GM19035 (cell line): ENCODE measurements around the gene ALS2.
"Not testable (repeated sequence)": the region's sequence is repeated elsewhere in the genome, so short reads cannot be mapped to it uniquely, and the experiment has no call there.

ENCODE experiments used
- ATAC-seq: cut with Tn5 transposase; IDR thresholded peaks from one replicate; pipeline ENCODE4 v1.9.1; 2021; ENCODE audit not compliant: unreplicated experiment

Gene ALS2

DNA sequence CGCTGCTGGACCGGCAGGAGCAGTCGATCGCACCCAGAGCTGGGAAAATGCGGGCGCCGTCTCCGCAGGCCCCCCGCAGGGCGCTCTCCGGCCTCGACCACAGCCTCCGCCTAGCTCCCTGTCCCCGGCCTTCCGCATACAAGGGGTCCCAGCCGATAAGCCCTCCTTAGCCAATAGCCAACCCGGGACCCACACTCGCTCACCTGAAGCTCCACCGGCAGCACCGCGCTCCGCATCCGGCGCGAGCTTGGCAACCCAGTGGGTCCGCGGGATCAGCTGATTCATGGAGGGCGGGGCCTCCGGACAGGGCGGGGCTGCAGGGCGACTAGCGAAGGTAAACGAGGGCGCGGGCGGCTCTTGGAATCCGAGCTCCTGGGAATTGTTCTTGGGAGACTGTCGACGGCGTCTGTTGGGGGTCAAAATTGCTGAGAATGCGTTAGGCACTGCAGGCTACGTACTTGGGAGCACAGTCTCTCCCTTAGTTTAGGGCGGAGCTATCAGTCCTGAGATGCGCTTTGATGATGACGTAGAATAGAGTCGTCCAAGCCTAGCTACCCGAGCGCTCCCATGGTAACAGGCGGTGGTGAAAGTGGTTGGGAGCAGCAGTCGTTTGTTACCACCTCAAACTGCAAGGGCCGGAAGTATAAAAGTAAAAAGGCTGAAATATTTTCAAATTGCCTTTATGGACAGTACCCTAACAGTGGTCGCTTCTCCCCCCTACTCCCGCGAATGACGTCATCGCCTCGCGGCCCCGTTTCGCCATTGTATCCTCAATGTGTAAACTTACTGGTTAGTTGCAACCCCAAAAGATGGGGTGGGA lies at the start of gene ALS2:
Gene ALS2 (minus strand): TSS at position 260 of the 820 bp plus-strand sequence. CDS start 12,048 bp downstream, outside the sequence.
- peak; percentile 97 for ATAC-seq

DNA sequence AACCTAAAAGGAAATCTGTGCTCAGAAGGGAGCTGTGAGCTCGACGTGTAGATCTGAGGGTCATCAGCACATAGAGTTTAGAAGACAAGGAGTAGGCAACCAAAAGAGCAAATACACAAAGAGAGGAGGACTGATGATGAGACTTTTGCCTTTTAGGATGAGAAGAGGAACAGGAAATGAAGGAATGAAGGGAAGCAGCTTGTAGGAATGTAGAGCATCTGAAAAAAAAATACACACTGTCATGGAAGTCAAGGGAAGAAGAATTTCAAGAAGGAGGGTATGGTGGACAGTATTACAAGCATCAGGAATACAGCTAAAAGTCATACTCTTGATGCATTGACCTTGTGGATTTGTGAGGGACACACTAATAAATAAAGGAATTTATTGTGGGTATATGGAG lies 47.5 kb upstream of the ALS2 start:
- no peak for ATAC-seq

DNA sequence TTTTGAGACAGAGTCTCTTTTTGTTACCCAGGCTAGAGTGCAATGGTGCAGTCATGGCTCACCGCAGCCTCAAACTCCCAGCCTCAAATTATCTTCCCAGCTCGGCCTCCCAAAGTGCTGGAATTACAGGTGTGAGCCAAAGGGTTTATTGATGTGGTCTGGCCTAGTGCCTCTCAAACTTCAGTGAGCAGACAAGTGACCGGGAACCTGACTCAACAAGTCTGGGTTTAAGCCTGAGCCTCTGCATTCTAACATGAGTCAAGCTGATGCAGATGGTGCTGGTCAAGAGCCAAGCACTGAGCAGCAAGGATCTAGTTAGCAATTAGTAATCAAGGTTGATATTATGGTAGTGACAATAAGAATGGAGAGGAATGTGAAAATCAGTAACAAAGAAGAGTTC lies 46.9 kb upstream of the ALS2 start:
- ATAC-seq: no peak

DNA sequence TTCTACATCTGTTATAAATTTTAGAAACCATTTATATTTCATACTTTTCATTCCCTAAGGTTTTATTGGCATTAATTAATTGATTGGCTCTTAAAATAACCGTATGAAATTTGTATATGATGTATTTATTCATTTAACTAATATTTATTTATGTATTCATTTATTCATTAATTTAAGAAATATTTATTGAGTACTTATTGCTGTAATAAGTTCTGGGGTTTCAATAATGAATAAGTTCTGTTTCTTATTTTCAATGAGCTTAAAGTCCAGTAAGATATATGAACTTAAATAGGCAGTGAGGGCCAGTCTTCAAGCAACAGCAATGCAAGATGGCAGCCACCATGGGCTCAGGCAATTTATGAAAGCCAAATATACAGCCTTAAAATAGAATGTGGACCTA lies 43.5 kb upstream of the ALS2 start:
- no peak for ATAC-seq

DNA sequence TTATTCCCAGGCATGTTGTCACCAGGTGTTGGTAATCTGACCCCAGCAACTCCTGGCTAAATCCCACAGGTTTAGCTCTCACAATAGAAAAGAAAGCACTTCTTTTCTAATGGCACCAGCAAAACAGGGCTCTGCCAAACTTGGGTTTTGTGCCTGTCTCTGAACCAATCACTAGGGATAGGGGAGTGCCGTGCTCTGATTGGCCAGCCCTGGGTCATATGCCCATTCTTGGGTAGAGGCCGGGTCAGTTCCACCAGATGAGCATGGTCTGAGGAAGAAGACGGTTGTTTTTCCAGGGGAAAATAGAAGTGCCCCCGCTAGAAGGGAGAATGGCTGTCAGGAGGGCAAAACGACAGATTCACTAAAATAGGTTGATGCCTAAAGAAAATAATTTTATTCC lies 40.3 kb upstream of the ALS2 start:
- no peak for ATAC-seq

DNA sequence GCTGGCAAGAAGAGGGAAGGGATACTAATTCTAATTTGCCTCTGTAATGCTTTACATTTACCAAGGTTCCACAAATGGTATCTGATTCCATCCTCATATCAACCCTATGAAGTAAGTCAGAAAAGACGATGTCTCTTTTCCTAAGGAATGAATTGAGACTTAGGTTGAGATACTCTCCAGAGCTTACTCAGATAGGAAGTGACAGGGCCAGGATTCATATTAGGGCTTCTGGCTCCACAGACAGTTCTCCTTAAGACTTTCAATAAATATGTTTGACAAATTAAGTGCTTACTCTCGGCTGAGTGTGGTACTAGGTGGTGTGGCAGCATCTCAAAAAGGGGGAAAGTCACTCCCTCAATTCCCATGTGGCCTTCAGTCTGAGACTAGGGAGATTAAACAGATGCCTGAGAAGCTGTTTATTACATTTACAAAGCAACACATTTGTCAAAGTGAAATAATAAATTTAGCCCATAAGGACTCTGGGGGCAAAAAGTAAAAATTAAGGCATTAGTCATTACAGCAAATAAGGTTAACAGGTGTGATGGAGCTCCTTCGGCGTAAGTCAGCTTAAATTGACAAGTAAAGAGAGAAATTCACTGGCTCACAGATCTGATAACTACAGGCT lies 39.8 kb upstream of the ALS2 start:
- ATAC-seq: no peak

DNA sequence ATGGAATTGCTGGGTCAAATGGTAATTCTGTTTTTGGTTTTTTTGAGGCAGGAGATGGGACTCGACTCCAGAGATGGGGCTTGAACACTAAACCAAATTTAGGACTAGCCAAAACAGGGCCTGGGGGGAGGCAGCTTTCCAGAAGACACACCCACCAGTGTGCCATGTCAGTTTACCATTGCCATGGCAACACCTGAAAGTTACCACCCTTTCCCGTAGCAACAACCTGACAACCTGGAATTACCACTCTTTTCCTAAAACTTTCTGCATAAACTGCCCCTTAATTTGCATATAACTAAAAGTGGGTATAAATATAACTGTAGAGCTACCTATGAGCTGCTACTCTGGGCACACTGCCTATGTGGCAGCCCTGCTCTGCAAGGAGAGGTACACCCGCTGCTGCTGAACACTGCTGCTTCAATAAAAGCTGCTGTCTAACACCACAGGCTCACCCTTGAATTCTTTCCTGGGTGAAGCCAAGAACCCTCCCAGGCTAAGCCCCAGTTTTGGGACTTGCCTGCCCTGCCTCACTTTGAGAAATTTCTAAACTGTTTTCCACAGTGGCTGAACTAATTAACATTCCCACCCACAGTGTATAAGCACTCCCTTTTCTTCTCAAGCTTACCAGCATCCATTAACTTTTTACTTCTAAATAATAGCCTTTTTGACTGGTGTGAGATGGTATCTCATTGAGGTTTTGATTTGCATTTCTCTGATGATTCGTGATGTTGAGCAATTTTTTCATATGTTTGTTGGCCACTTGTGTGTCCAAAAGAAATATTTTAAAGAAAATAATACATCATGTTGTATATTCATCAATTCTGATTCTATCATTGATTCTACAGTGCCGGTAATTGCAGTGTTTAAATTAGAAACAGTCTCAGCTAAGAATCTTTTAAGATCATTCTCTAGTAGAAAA lies 36.2 kb upstream of the ALS2 start:
- ATAC-seq: no peak

DNA sequence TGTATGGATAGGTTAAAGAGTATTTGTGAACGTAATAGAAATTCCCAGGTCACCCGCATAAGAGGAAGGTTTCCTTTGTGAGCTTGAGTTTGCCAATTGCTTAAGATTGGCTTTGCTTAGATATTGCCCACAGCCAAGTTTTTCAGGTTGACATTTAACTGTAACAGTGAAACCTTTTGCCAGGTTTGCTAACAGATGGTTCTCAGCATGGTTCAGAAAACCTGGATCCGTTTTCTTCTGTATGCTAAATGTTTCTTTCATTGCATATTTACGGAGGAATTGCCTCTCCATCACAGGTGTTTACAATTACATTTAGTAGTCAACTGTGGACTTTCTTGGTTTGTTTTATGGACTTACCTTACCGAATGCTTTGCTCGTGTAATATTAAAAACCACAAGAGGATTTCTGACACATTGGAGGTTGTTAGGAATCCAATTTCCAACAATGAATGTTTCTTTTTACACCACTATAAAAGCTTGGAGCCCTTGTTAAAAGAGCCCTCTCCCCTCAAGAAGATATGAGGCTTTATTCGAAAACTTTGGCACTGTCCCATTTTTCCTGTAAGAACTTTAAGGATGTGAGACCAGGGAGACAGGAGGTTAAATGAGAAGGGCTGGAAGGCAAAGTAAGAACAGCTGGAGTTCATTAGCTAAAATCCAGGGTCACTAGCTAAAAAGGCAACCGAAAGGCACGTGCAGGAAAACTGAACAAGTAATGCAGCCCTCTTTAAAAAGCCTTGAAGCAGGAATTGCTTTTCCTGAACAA lies 33.4 kb upstream of the ALS2 start:
- no peak for ATAC-seq

DNA sequence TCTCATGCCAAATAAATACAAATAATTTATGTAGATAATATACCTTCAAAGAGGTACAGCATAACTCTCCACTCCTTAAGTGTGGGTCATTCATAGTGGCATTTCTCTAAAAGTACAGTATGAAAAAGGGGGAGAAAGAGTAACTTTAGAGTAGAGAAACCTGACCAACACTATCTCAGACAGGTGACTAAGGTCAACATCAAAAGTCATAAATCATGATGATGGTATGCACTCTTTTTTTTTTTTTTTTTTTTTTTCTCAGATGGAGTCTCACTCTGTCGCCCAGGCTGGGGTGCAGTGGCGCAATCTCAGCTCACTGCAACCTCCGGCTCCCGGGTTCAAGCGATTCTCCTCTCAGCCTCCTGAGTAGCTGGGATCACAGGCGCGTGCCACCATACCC lies 29.9 kb upstream of the ALS2 start:
- not testable (repeated sequence) for ATAC-seq

DNA sequence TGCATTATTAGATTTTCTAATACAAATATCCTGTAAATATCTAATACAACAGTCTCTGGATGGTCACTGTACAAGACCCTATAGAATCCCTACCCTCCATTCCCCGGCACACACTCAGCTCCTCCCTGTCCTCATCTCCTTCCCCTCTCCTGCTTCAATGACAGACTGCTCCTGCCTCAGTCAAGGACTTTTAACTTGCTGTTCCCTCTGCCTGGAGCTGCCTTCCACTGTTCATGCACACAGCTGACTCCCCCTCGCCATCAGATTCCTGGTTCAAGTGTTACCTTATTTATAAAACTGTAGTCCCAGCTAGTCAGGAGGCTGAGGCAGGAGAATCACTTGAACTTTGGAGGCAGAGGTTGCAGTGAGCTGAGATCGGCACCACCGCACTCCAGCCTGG lies 28.9 kb upstream of the ALS2 start:
- ATAC-seq: no peak

DNA sequence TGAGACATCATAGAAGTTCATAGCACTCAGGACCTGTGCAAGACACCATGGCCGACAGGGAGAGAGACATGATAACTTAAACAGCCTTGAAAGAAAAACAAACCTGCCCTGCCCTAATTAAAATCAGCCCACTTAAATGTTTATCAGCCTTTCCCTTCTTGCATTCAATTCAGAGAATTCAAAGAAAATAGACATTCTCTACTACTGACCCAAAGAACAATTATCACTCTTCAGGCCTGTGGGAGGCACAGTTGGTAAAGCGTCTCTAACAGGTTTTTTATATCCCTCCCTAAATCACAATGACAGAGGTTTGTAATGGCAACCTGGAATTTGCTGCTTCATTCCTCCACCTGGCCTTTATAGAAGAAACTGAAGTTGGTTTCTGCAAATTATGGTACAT lies 27.3 kb upstream of the ALS2 start:
- no peak for ATAC-seq

DNA sequence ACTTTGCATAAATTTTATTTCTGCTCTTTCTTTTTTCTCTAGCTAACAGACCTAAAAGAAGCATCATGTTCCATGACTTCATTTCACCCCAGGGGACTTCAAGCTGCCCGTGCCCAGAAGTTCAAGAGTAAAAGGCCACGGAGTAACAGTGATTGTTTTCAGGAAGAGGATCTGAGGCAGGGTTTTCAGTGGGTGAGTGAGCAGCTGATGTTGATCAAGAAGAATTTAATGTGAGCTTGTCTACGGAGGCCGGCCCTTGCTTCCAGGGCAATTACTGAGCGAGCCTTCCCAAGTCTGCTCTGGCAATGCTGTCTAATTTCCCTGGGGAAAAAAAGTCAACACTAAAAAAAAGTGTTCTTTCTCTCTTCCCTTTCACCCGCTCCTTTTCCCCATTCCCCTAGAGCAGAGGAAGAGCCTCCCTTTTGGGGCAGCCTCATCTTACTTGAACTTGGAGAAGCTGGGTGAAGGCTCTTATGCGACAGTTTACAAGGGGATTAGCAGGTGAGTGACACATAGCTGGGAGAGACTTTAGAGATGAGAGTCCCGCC lies 26.8 kb upstream of the ALS2 start:
- no peak for ATAC-seq

DNA sequence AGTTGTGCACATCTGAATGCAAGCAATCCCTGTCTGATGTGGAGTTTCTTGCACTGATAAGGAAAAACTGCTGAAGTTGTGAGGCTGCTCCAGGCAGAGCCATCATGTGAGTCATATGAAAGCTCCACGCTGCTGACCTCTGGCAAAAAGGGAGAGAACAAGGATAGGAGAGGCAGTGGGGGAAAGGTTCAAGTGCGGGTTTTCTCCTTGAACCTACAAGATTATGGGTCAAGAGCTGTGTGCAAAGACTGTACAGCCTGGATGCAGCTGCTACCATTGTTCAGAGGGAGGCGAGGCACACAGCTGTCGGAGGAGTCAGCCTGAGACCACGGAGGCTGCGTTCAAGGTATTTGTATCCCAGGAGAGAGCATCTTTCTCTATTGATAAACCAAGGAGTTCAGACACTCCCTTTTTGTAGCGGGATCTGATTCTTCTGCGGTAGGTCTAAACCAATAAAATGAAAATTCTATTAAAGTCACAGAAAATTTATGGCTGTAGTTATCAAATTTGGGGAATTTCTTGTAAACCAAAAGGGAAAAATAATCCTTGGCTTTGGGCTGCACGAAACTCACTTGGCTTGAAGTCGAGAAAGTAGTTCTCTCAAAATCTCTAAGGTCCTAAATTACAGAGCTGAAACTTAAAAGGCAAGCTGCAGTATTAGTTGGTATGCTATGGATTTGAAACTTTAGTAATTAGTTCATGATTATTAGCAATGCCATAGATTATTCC lies 25.9 kb upstream of the ALS2 start, which contains the start of gene CDK15:
Gene CDK15 (plus strand): TSS at position 96 of the 729 bp plus-strand sequence. CDS start 128 bp downstream, at position 224.
- ATAC-seq: no peak

DNA sequence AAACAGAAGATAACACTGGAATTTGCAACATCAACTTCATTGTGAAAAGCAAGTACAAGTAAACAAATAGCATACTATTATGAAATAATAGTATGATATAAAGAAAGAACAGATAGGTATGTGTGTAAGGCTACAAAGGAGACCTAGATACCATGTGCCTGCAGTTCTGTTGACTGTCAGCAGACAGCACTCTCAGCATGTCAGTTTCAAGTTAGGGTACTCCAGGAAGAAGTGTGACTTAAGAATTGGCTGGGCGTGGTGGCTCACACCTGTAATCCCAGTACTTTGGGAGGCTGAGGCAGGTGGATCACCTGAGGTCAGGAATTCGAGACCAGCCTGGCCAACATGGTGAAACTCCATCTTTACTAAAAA lies 18.2 kb upstream of the ALS2 start:
- not testable (repeated sequence) for ATAC-seq

DNA sequence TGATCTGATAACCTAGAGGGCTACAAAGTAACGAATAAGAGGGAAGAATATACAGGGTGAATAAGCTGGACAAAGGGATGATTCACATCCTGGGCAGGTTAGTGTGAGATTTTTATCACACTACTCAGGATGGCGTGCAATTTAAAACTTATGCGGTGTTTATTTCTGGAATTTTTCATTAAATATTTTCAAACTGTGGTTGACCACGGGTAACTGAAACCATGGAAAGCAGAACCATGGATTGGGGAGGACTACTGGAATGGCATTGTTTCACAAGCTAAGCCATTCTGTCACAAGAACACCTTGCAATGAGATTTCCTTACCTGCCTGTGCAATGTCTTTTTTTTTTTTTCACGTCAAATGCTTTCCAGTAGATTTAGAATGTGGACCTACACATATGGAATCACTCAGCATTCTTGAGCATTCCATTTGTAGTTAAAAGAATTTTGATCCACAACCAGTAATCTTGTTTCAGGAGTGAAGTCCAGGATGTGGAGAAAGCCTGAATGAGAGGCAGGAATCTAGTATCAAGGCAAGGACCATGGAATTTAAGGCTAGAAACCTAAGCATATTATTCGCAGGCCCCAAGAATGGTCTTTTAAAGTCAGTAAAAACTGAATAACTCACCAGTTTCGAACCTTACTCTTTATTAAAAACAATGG lies 17.6 kb upstream of the ALS2 start:
- no peak for ATAC-seq

DNA sequence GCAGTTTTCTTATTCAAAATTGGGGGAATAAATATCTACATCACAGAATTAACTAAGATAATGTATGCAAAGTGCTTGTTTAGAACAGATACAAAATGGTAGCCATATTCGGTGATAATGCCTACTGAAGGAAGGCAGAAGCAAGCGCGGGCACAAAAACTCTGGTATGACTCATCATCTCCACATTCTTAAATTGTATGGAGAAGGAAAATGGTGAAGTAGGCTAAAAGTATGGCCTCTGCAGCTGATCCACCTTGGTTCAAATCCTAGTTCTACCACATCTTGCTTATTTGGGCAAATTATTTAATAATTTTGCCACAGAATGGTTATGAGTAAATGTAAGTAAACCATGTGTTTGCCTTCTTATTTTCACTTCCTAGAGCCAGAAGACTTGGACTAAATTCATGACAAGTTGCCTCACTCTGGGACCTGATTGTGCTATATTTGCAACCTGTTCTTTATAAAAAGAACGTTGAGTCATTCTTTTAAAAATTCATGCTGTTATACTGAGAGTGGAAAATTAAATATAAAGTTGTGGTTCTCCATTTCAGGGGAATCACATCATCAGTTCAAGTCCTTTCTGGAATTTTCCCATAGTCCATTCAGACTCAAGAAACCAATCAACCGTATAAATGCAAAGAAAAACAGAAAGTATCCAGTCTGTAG lies 16.6 kb upstream of the ALS2 start:
- ATAC-seq: no peak

DNA sequence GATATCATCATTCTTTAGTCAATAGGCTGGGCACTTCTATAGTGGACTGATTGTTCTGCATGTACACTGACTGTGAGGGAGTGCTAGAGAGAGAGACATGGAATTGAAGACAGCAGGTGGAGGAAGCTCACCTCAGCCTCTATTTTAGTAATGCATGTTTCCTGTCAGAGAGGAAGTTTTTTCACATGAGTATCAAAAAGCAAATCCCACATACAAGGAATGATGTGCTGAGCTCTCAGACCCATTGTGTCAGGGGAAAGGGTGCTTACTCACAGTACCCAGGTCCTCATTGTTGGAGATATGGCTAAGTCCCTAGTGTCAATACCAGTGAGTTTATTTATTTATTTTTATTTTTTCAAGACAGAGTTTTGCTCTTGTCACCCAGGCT lies 15.7 kb upstream of the ALS2 start:
- no peak for ATAC-seq

DNA sequence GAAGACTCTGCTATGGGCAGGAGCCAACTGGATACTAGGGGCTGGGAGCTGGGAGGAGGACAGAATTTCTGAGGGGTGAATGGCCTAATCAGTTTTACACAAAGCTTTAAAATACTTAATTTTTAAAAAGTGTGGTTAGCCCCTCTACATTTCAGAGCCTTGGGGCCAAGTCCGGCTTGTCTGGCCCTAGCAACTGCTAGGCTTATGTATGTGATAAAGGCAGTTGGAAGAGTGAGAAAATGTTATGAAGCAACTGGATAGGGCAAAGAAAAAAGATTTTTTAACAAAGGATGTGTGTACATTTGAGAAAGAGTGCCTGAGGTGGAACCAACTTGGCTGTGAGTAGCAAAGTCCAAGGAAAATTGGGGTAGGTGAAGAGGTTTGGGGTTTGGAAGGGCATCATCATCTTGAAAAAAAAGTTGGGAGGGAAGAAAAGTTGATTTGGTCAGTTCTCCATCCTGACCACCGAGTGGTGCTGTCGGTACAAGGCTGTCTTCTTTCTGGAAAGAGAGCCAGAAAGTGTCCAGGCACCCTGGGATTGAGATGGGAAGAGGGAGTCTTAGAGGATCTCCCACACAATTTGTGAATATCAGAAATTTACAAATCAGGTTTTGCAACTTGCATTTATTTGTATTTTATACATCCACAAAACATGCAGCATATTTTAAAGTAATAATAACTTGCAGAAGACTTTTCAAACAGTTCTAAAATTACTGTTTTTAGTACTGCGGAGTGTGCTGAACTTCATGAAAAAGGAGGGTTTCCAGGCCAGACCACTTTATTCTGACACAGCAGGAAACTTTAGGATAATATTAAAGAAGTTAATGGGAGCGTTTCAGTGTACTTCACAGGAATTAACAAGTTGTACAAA lies 15.1 kb upstream of the ALS2 start:
- no peak for ATAC-seq
